H1 (cell line): Measurements from ENCODE around the gene CLCC1. TPM values are rescaled to one million over a fixed set of nuclear protein-coding genes. Genes with fewer than 3 reads are reported as not detected.

Source experiments
- BACH1 ChIP-seq: IDR thresholded peaks from 2 replicates; pipeline ENCODE4 v1.6.1; 2012; ENCODE audit warnings: low read length, improper control_type of control experiment
- BCL11A ChIP-seq, 2 experiments: IDR thresholded peaks; one replicate each; pipeline ENCODE4 v1.6.1; 2011; ENCODE audit warnings: low read depth in 2 of 2, low read length in 2 of 2, mild to moderate bottlenecking in 2 of 2
- CTCF ChIP-seq, 3 experiments: IDR thresholded peaks; 1 replicate in 2 of 3; 2 replicates in 1 of 3; pipeline versions ENCODE4 v1.5.1 to v1.6.1; 2011; ENCODE audit warnings: low read length in 3 of 3, mild to moderate bottlenecking in 3 of 3, inconsistent platforms in 2 of 3, low read depth in 1 of 3, moderate library complexity in 1 of 3; ENCODE audit not compliant: insufficient read depth in 1 of 3; ENCODE audit errors: control extremely low read depth in 1 of 3
- HDAC6 ChIP-seq: IDR thresholded peaks from one replicate; pipeline ENCODE4 v1.7.1; 2012; ENCODE audit warnings: low read depth, mild to moderate bottlenecking, inconsistent platforms, low read length, moderate library complexity
- KDM1A ChIP-seq: fragments of 200-600, 300-600 bp; sonication (generic); IDR thresholded peaks from 2 replicates; pipeline ENCODE4 v1.7.1; 2016; ENCODE audit warnings: mild to moderate bottlenecking, low read length, borderline replicate concordance
- NANOG ChIP-seq: IDR thresholded peaks from 2 replicates; pipeline ENCODE4 v1.6.1; 2011; ENCODE audit warnings: low read length, low read depth, mild to moderate bottlenecking, inconsistent platforms; ENCODE audit not compliant: insufficient read depth, poor library complexity, severe bottlenecking
- RNF2 ChIP-seq: fragments of 200-900, 300-1000 bp; sonication (generic); IDR thresholded peaks from 2 replicates; pipeline ENCODE4 v1.7.1; 2016; ENCODE audit warnings: borderline replicate concordance, low read depth, mild to moderate bottlenecking, antibody characterized with exemption, low read length; ENCODE audit not compliant: poor library complexity, severe bottlenecking; ENCODE audit errors: missing control alignments
- polyA plus RNA-seq, 7 experiments: library from polyadenylated mRNA; depleted of rRNA in 3 of 7; stranded (reverse) in 5 of 7; unstranded in 2 of 7; fragments of >200 nt in 5 of 7; fragments of 200-250 nt in 2 of 7; gene quantifications; 1 replicate in 5 of 7; 2 replicates in 1 of 7; 4 replicates in 1 of 7; pipeline versions ENCODE4 v1.2.1 to v1.2.3, GENCODE V29; 2011 to 2013; ENCODE audit warnings: missing spikeins in 2 of 7, mixed read lengths in 2 of 7
- total RNA-seq: library from RNA; stranded (reverse); fragmentation: NEBNext Ultra II Directional; extraction: Animal tissue kit (Norgen Biotek cat#: 25700); gene quantifications from 2 replicates; pipeline ENCODE4 v1.2.1, GENCODE V29; 2021

Gene CLCC1
- total and polyA plus RNA-seq, 2 of the 8 experiments (the other 6 are each of a cell fraction or from before 2014, with no cell fraction given) = 8.1 to 23.8 TPM

DNA sequence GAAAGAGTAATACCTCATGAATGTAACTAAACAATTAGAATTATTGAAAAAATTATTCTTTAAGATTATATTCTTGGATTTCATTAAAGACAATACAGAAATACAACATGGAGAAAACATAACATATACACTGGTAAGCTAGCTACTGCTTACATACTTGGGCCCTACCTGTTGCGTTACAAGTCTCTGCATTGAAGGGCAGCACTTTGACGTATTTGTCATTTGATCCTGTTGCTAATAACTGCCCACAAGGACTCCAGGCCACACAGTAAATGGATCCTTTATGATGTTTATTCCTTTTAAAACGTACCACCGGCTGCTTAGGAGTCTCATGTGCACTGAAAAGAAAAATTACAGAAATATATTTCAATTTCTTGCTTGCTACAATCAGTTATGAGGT lies 19.8 kb upstream of the CLCC1 start (continued):
- TF ChIP-seq CTCF (IDR thresholded peaks at IDR 0.05; ENCODE audit: control extremely low read depth in 1 of 3, insufficient read depth in 1 of 3, low read depth in 1 of 3, low read length in 3 of 3) = no peak
- TF ChIP-seq HDAC6 = no peak
- no peak for TF ChIP-seq BCL11A (IDR thresholded peaks at IDR 0.05; ENCODE audit: low read depth in 2 of 2, low read length in 2 of 2)
- TF ChIP-seq KDM1A = no peak
- no peak for TF ChIP-seq RNF2
- TF ChIP-seq BACH1 = no peak
- TF ChIP-seq NANOG = no peak
